ENCODE data around the gene UPF2. TPM values are rescaled to one million over a fixed set of nuclear protein-coding genes. Genes with fewer than 3 reads are reported as not detected.
"Not testable (repeated sequence)": the region's sequence is repeated elsewhere in the genome, so short reads cannot be mapped to it uniquely, and the experiment has no call there.

Gene UPF2
- total RNA-seq, 1 donor from 2014 or later: 37.1 TPM

GRCh38 chr10:12041766-12042408 lies 722 bp downstream of the UPF2 start:
- intact Hi-C loops (cut with micrococcal nuclease): loop anchor here (2.0 to 10.0 kb wide), 3 partner anchors 19 to 877 kb away; no protein-coding TSS in a partner anchor

GRCh38 chr10:12036073-12036655 lies 6.4 kb downstream of the UPF2 start:
- intact Hi-C loops (cut with micrococcal nuclease): no loop called here

- intact Hi-C loops (cut with micrococcal nuclease): no loop called here
Observed at GRCh38 chr10:12031404-12031803, 11.2 kb downstream of the UPF2 start.

DNA sequence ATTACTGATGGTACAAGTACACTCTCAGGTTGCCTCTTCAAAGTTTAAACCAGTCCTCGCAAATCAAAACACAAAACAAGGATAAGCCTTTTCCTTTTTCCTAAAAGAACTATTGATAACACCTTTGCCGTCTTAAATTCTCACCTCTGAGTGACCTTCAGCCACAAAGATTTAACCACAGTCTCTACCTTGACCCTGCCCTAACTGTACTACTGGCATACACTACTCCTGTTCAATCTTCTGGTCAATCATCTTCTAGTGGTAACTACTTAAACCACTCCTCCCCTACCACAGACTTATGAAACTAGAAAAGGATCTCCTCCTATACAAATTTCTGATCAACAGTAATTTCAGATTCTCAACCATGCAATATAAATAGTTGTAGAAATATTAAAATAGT lies 15.1 kb downstream of the UPF2 start:
- intact Hi-C loops (cut with micrococcal nuclease): no loop called here

DNA sequence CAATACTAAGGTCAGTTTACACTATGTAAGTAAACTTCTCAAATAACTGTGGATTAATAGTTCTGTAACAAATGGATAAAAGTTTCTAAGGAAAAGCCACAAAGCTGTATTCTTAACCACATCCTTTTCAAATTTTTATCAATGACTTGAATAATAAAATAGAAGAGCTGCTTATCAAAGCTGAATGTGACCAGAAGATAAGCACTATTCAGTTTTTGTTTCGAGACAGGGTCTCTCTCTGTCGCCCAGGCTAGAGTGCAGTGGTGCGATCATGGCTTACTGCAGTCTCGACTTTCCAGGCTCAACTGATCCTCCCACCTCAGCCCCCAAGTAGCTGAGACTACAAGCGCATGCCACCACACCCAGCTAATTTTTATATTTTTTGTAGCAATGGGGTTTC lies 17.0 kb downstream of the UPF2 start:
- intact Hi-C loops (cut with micrococcal nuclease): no loop called here

DNA sequence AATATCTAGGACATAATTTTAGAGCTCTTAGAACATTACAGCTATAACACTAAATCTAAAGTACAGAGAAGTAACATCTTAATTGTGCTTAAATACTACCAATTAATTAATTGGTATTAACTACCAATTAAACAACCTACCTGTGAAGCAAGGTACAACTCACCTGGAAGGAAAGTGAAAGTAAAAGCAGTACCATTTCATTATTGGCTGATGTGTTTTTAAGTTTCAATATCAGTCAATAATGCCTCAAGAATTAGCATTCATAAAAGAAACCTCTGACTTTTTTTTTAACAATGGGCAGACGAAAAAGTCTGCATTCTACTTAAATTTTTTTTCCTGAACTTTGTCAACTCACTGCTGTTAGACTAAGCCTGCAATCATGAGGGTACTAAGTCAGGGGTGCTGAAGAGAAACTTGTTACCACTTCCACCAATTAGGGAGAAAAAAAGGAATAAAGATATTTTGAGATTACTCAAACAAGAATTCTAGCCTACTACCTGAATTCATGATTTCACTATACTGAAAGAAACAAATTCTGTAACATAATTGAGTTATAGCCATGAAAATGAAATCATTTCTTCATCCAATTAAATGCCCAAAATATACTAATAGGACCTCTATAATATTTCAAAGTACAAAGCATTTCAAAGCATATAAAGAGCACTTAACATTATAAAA lies 19.9 kb downstream of the UPF2 start:
- intact Hi-C loops (cut with micrococcal nuclease): loop anchor here (2.0 kb wide), 1 partner anchor 20 kb away; the partner anchor contains the start of gene UPF2

- intact Hi-C loops (cut with micrococcal nuclease): no loop called here
Observed at GRCh38 chr10:12020574-12020973, 22.0 kb downstream of the UPF2 start.

- intact Hi-C loops (cut with micrococcal nuclease): no loop called here
Observed at GRCh38 chr10:12019283-12019971, 23.2 kb downstream of the UPF2 start.

GRCh38 chr10:12018438-12019282 lies 23.9 kb downstream of the UPF2 start:
- intact Hi-C loops (cut with micrococcal nuclease): no loop called here

DNA sequence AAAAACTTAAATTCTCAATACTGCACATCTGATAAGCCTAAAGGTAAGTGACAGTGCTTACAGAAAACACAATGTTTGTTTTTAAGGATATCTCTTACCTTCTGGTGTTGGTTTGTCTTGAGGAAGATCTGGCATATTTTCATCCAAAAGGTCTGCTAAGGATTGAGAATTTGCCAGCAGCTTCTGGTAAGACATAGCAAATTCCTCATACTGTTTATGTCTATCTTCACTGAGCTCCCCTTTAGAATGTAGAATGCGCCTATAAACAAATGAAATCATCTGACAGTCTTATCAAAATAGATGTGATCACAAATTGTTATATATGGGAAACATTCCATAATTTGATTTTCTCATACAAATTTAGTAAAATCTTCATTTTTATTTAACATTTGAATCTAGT lies 28.7 kb downstream of the UPF2 start:
- intact Hi-C loops (cut with micrococcal nuclease): no loop called here

- intact Hi-C loops (cut with micrococcal nuclease): not testable (repeated sequence)
Observed at GRCh38 chr10:12013391-12013790, 29.2 kb downstream of the UPF2 start.

DNA sequence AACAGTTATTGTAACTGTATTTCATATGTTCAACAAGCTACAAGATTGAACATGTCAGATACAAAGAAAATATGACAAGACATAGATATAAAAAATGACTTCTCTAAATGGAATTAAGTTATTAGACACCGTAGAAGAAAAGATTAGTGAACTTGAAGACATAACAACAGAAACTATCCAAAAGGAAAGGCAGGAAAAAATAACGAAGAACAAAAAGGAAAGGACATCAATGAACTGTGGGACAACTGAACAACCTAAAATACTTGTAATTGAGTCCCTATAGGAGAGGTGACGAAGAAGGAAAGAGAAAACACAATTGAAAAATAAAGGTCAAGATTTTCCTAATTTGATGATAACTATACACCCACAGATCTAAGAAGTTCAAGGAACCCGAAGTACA lies 32.3 kb downstream of the UPF2 start:
- intact Hi-C loops (cut with micrococcal nuclease): no loop called here

DNA sequence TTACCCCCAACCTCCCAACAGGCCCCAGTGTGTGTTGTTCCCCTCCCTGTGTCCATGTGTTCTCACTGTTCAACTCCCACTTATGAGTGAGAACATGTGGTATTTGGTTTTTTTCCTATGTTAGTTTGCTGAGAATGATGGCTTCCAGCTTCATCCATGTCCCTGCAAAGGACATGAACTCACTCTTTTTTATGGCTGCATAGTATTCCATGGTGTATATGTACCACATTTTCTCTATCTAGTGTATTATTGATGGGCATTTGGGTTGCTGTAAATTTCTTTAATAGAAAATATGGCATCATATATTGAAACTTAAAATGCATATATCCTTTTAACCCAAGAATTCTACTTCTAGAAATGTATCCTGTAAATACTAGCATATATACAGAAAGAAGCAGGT lies 33.8 kb downstream of the UPF2 start:
- intact Hi-C loops (cut with micrococcal nuclease): not testable (repeated sequence)

DNA sequence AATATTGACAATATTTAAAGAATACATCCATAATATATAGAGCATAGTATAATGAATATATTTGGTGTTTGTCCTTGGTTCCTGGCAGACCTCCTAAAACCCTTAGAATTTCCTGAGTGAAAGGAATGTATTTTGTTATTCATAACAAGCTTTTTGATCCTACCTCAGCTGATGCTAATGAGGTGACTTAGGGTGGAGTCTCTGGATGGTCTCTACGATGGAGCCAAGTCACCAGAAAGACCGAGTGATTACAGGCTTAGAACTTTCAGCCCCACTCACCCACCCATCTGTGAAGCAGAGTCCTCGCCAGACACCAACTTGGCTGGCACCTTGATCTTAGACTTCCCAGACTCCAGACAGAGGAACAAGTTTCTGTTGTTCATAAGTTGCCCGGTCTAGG lies 35.9 kb downstream of the UPF2 start:
- intact Hi-C loops (cut with micrococcal nuclease): no loop called here

GRCh38 chr10:11993834-11994468 lies 48.7 kb downstream of the UPF2 start:
- intact Hi-C loops (cut with micrococcal nuclease): no loop called here

- intact Hi-C loops (cut with micrococcal nuclease): loop anchor here (10.0 kb wide), 1 partner anchor 474 kb away; no protein-coding TSS in a partner anchor
Observed at GRCh38 chr10:11988924-11989323, 53.7 kb downstream of the UPF2 start.

DNA sequence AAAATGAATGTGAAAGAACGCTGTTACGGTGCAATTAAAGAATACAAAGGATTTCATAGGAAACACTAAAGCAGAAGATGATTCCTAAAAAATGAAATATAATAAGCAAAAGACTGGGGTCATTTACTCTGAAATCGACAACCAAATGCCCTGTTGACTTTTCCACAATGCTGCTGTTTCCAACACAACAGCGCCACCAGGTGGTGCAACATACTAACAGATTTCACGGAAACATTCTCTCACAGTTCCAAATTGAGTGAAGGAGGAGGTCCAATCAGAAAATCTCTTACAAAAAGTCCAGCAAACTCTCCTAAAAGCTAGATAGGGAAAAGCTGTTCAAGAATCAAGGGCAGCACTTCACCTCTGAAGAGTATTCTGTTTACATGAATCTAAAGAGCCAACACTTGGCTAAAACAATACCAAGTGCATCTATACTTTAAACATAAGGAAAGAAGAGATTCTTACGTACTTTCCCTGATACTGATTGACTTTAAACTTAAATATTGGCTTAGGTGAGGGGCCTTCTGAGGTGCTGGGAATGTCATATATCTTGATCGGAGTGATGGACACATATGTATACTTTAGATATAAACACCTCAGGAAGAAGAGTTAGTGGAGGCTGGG lies 55.9 kb downstream of the UPF2 start:
- intact Hi-C loops (cut with micrococcal nuclease): loop anchor here (1.0 to 10.0 kb wide), 2 partner anchors 203 to 472 kb away; no protein-coding TSS in a partner anchor

GRCh38 chr10:11982253-11982652 lies 60.4 kb downstream of the UPF2 start:
- intact Hi-C loops (cut with micrococcal nuclease): loop anchor here (10.0 kb wide), 1 partner anchor 467 kb away; no protein-coding TSS in a partner anchor

DNA sequence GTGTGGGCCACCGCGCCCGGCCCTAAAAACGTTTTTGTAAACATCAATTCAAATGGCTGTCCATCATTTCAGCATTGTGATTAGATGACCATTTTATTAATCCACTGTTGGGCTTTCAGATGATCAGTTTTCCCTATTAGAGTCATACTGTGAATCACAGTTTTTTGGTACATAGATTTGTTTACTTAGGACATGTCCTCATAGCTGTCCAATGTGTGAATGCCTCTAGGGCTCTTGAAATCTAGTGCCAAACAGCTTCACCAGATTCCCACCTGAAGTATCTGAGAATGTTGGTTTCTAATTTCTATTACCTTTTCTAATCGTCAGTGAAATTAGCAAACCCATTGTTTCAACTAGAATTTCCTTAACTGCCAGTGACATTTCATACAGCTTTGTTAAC lies 66.8 kb downstream of the UPF2 start:
- intact Hi-C loops (cut with micrococcal nuclease): no loop called here

- intact Hi-C loops (cut with micrococcal nuclease): not testable (repeated sequence)
Observed at GRCh38 chr10:11972523-11972922, 70.1 kb downstream of the UPF2 start.
